Activated naive CD4-positive, alpha-beta T cell treated with anti-CD3 and anti-CD28 coated beads, Interleukin-2, amount 50 U/mL, for 72 hours (primary cell): ENCODE results near the gene OR10J5. TPM values are rescaled to one million over a fixed set of nuclear protein-coding genes. Genes with fewer than 3 reads are reported as not detected.
A peak's percentile ranks its signal among the peaks of the same experiment; 100 is the strongest.
"Not testable (repeated sequence)": the region's sequence is repeated elsewhere in the genome, so short reads cannot be mapped to it uniquely, and the experiment has no call there.

Experiments
- ATAC-seq, 2 donors: fragments of 150-1000 bp; cut with Tn5 transposase; 2 replicates each; pipeline ENCODE4 v1.10.0; 2021; ENCODE audit warnings: mild to moderate bottlenecking in 2 of 2, moderate library complexity in 2 of 2
- DNase-seq, 2 donors: peaks; one replicate each; pipeline ENCODE4 v3.0.0; 2021 to 2022; ENCODE audit warnings: low spot score in 2 of 2
- H3K27ac Mint-ChIP-seq, 2 donors: one replicate each; pipeline ENCODE4 v1.8.0; 2022; ENCODE audit warnings: mild to moderate bottlenecking in 2 of 2, mixed read lengths in 2 of 2
- H3K36me3 Mint-ChIP-seq, 2 donors: one replicate each; pipeline ENCODE4 v1.8.0; 2022; ENCODE audit warnings: mixed read lengths in 2 of 2
- H3K9me3 Mint-ChIP-seq, 2 donors: one replicate each; pipeline ENCODE4 v1.8.0; 2022; ENCODE audit warnings: mixed read lengths in 2 of 2
- total RNA-seq, 2 donors: library from RNA; stranded (reverse); gene quantifications; one replicate each; pipeline ENCODE4 v1.2.3, GENCODE V29; 2022

Gene OR10J5, protein sequence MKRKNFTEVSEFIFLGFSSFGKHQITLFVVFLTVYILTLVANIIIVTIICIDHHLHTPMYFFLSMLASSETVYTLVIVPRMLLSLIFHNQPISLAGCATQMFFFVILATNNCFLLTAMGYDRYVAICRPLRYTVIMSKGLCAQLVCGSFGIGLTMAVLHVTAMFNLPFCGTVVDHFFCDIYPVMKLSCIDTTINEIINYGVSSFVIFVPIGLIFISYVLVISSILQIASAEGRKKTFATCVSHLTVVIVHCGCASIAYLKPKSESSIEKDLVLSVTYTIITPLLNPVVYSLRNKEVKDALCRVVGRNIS
- not detected for total RNA-seq

DNA sequence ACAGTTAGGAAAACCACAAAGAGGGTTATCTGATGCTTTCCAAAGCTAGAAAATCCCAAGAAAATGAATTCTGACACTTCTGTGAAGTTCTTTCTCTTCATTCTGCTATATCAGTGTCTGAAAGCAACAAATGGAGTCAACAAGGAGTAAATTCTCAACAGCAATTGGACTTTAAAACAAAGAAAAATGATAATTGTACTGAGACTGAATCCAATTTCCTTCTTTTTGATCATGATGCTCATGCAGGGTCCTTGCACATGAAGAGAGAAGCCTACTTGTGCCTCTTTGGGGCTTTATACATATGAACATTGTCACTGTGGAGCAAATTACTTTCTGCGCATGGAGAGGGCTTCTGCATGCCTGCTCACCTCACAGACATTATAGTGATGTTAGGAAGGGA is at the start of gene OR10J5:
TSS of gene OR10J5 (minus strand) at position 101 of the 400 bp plus-strand sequence. CDS start at position 101, 0 bp downstream.
- H3K9me3 Mint-ChIP-seq, result peaks cover 5 to 9% of the 10 kb centered on the region in 2 donors
- H3K27ac Mint-ChIP-seq, result no peak within 1 kb of the TSS
- DNase-seq, result no peak
- ATAC-seq, result no peak
- peaks cover 0 to 3% of the 10 kb centered on the region in 2 donors for H3K36me3 Mint-ChIP-seq

DNA sequence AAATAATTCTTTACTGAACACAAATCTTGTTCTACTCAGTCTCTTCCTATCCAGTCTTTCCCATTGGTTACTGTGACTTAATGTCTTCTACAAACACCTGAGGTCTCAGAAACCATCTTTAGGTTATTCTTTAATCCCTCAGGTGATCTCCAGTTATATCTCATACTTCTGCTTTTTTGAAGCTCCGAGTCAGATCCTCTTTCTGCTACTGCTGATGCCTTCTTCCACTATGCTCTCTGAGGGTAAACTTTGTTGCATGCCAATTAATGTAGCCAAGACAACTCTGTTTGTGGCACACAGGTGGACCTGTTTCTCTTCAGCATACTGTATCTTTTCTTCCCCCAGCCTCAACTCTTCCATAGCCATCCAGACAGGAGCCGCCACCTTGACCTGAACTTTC is 48.7 kb upstream of the OR10J5 start:
- no peak overlapping the region for H3K27ac Mint-ChIP-seq
- no peaks in the 10 kb centered on the region for H3K36me3 Mint-ChIP-seq
- H3K9me3 Mint-ChIP-seq, result no peaks in the 10 kb centered on the region
- no peak for DNase-seq
- no peak for ATAC-seq

DNA sequence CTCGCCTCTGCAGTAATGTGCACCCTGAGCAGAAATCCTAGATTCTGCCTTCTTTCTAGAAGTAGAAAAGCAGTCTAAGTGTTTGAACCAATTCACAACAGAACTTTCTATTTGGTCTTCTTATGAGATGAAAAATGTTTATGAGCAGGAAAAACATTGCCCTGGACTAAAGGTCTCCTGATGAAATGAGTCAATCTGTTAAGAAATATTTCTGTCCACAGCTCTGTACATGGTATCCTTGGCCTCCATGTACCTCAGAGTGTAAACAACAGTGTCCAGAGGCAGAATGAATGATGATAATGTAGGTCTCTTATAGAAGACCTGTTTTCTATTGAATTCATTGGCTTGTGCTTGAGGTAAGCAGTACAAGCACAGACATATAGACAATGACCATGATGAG is 45.6 kb upstream of the OR10J5 start:
- ATAC-seq, result no peak
- Mint-ChIP-seq H3K9me3 (no peaks in the 10 kb centered on the region), H3K27ac (no peak overlapping the region), H3K36me3 (no peaks in the 10 kb centered on the region)
- no peak for DNase-seq

DNA sequence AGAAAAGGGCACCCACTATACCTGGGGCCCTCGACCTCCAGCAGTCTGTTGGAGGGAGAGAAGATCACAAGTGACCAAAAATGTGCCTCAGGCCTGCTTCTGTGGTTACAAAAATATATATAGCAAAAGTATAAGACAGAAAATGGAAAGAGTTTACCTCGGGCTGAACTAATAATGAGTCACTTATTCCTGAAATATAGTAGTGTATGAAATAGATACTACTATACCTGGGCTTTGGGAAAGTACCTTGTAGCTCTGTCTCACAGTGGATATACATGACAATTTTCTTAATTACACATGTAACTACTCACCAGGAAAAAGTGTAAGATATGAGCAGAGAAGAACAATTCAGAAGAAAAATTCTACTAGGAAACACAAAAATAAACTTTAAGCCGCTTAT is 44.5 kb upstream of the OR10J5 start:
- Mint-ChIP-seq H3K36me3 (no peaks in the 10 kb centered on the region), H3K9me3 (no peaks in the 10 kb centered on the region), H3K27ac (no peak overlapping the region)
- peak in 1 of 2 donors; percentile 58 for ATAC-seq
- no peak for DNase-seq

DNA sequence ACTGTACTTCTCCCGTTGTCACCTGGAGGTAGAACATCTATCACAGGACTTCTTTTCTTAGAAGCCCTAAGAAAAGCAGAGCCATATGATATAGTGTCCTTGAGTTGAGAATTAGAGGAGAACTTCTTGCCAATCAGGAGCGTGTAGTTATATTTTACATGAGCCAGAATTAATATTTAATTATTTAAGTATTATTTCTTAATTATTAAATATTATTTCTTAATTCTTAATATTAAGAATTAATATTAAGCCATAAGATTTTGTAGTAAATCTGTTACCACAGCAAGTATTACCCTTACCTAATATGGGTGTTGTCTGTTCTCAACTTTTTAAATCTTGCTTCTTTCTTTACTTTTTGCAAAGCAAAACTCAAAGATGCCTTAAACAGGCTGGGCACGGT is 41.6 kb upstream of the OR10J5 start:
- H3K27ac Mint-ChIP-seq, result no peak overlapping the region

DNA sequence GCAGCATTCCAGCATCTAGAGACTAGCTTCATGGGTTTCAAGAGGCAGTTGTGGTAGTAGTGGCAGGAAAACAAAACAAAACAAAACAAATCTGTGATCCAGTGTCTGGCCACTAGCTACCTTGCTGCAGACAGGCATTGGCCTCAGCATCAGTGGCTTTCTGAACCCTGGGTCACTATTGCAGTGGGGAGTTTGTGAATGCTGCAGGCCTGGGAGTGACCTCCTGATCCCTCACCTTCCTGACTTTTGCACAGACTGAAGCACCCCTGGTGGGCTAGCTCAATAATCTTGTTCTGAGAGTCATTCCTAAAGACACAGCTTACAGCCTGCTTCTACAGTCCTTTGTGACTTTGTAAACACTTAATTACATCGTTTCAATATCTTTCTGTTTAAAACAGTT is 26.9 kb upstream of the OR10J5 start:
- ATAC-seq (no peak), DNase-seq (no peak)
- no peak overlapping the region for H3K27ac Mint-ChIP-seq
- no peaks in the 10 kb centered on the region for H3K36me3 Mint-ChIP-seq
- no peaks in the 10 kb centered on the region for H3K9me3 Mint-ChIP-seq

More for the DNA sequence above, 41.6 kb upstream of the OR10J5 start:
- DNase-seq (no peak), ATAC-seq (no peak)
- Mint-ChIP-seq H3K9me3 (no peaks in the 10 kb centered on the region), H3K36me3 (no peaks in the 10 kb centered on the region)

DNA sequence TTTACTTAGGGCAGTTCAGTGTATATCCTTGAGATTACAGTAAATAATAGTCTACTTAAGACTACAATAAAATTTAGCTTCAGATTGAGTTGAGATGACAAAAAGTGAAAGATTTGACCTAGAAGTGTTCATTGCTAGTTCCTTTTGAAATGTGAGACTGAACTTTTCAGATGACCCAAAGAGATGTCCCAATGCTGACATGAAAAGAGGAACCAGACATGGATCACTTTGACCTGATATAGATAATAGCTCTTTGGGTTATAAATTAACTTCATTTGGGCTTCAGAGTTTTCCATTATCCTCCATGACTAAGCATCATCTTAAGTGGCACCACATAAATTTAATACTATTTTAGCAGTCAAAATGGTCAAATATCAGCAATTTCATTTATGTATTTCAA is 25.7 kb upstream of the OR10J5 start:
- Mint-ChIP-seq H3K27ac (no peak overlapping the region), H3K9me3 (no peaks in the 10 kb centered on the region), H3K36me3 (no peaks in the 10 kb centered on the region)
- ATAC-seq, result no peak
- DNase-seq, result no peak

DNA sequence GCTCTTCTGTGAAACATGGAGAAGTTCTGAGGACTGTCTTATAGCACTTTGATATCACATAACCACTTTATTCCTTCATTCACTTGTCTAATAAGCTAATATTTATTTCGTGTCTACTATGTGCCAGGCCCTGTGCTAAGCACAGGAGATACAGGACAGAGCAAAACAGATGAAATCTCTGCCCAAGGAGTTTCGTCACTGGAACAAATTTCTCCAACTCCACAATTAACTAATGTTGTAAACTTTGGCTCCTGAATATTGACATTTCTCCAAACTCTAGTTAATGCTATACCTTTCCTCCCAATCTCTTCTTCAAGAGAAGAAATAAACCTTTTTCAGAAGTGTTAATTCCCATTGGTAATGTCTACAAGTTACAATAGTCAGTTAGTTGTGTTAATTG is 24.8 kb upstream of the OR10J5 start:
- H3K27ac Mint-ChIP-seq, result no peak overlapping the region
- no peaks in the 10 kb centered on the region for H3K36me3 Mint-ChIP-seq
- DNase-seq (no peak), ATAC-seq (no peak)
- H3K9me3 Mint-ChIP-seq, result no peaks in the 10 kb centered on the region

DNA sequence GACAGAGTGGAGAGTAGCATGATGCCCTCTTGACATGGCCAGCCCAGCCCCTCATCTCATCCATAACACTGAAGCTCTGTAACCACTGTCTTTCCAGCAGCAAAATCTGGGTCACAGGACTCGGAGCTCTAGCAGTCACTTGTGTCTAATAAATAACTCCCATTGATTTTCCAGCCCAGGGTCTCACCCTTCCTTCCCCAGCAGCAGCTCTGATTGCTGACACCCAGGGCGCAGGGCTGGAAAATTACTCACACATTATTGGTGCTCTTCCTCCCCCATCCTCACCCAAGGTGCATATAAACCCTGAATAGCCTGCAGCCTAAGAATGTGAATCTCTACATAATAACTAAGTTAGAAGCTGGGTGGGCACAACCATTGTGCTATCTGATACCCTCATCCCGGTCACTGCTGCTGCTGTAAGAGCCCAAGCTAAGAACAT is 21.1 kb upstream of the OR10J5 start:
- H3K9me3 Mint-ChIP-seq, result peaks cover 0 to 5% of the 10 kb centered on the region in 2 donors
- no peak overlapping the region for H3K27ac Mint-ChIP-seq
- peaks cover 0 to 5% of the 10 kb centered on the region in 2 donors for H3K36me3 Mint-ChIP-seq
- no peak for ATAC-seq
- no peak for DNase-seq

DNA sequence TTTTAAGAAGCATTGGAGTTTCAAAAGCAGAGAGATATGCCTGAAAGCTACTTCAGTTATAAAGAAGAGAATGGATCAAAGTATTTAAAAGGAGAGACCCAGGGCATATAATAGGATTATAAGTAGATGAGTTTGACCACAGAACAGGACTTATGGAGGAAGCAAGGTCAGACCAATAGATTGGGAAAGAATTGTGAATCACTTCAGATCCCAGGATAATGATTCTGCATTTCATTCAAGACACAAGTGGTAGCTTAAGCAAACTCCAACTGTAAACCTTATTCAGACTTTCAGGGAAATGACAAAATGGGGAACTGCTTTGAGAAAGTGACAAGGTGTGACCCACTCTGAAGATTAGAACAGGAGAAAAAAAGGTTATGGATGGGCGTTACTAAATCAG is 18.9 kb upstream of the OR10J5 start:
- peaks cover 0 to 5% of the 10 kb centered on the region in 2 donors for H3K9me3 Mint-ChIP-seq
- DNase-seq, result no peak
- H3K36me3 Mint-ChIP-seq, result peaks cover 0 to 5% of the 10 kb centered on the region in 2 donors
- ATAC-seq, result no peak
- H3K27ac Mint-ChIP-seq, result no peak overlapping the region

DNA sequence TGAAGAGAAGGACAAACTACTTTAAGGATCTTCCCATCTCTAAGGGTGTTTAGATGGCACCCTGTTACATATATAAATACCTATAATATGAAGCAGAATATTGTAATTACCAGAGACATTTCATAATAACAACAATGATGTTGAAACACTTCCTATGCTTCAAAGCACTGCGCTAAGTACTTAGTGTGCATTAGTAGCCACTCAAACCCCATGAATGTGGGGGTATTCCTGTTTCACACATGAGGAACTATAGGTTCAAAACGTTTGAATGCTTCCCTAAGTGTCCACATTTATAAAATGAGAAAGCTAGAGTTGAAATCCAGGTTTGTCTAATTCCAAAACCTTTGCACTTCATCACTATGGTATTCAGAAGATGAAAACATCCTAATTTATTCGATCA is 18.5 kb upstream of the OR10J5 start:
- peaks cover 0 to 5% of the 10 kb centered on the region in 2 donors for H3K36me3 Mint-ChIP-seq
- H3K27ac Mint-ChIP-seq, result no peak overlapping the region
- no peak for DNase-seq
- ATAC-seq, result no peak
- peaks cover 0 to 5% of the 10 kb centered on the region in 2 donors for H3K9me3 Mint-ChIP-seq

DNA sequence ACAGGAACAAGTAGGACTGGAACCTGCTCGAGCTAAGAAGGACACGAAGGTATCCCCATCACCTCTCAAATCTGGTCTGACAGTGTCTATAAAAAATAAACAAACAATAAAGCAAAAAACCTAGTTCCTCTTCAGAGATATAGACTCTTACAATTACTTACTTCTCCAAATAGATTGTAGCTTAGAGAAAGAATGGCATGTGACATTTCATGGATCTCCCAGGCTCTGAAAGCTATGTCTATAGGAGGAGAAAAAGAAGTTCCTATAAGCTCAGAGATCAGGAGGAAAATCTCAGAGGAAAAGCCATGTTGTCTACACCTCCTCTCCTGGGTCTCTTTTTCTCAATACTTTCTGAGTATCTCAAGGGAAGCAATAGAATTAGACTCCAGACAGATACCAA is 12.3 kb upstream of the OR10J5 start:
- H3K9me3 Mint-ChIP-seq, result no peaks in the 10 kb centered on the region
- no peak for DNase-seq
- ATAC-seq, result no peak
- no peaks in the 10 kb centered on the region for H3K36me3 Mint-ChIP-seq
- no peak overlapping the region for H3K27ac Mint-ChIP-seq

DNA sequence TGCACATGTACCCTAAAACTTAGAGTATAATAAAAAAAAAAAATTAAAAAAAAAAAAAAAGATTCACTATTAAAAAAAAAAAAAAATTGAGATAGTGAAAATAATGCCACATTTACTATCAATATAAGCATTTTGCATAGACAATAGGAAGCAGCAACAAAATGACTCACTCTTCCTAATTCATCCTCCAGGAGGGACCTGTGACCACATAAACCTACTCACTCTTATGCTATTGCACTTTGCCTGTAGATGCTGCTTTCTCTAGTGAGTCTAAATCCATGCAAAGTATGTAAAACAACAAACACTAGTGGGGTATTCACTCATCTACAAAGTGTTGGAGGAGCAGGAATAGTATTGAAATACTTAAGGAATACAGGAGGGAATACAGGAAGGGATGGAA is 2.9 kb downstream of the OR10J5 start:
- Mint-ChIP-seq H3K9me3 (peaks cover 0 to 7% of the 10 kb centered on the region in 2 donors), H3K36me3 (no peaks in the 10 kb centered on the region), H3K27ac (no peak overlapping the region)
- DNase-seq, result no peak
- no peak for ATAC-seq

DNA sequence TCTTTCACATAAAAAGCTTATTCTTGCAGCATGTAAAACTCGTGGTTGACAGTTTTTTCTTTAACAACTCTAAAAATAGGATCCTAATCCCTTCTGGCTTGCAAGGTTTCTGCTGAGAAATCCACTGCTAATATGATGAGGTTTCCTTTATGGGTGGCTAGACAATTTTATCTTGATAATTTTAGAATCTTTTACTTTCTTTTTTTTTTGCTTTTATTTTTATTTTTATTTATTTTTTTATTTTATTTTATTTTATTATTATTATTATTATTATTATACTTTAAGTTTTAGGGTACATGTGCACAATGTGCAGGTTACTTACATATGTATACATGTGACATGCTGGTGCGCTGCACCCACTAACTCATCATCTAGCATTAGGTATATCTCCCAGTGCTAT is 11.0 kb downstream of the OR10J5 start:
- not testable (repeated sequence) for DNase-seq, H3K9me3 Mint-ChIP-seq, H3K27ac Mint-ChIP-seq, H3K36me3 Mint-ChIP-seq, ATAC-seq

DNA sequence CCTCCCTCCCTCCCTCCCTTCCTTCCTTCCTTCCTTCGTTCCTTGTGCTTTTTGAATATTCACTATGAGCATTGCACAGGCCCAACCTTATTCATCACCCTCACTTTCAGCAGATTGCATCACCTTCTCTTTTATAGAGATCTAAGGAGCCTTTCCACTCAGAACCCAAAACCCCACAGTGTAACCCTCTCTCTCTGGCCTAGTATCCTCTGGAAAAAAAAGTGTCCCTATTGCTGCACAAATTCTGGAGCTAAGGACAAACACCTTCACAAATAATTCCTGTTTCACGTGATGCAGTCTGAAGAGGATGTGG is 25.6 kb downstream of the OR10J5 start:
- DNase-seq, result no peak
- Mint-ChIP-seq H3K36me3 (peaks cover 9 to 17% of the 10 kb centered on the region in 2 donors), H3K27ac (no peak overlapping the region), H3K9me3 (peaks cover 10 to 17% of the 10 kb centered on the region in 2 donors)
- ATAC-seq, result no peak

DNA sequence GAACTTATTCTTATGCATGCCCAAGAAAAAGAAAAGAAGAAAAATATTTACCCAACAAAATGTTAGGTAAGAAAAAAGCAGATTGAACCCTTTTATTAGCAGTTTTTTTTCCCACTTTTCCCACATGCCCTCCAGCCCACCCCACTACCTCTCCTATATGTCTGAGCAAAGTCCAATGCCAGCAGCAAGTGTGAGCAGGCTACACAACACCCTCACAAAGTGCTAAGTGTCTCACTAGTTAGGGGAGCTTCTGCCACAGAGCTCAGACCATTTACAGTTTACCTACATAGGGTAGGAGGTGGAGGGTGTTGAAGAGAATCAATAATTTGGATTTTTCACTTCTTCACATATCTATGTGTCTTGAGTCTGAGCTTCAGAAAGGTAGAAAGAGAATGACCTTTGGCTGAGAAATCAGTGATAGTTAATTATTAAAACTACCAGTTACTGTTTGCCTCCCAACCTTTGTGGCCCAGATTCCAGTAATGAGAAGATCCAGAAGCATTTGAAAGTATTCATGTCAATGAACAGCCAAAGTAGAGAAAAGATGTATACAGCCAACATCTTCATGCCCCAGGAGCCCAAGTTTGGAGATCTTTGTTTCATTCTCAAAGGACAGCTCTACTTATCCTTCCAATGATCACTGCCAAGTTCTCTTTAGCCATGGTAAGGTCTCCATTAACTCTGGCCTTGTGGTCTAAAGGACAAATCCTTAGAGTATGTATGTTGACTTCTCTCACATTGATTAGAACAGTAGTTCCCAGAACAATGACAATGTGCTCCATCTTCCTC is 26.2 kb downstream of the OR10J5 start:
- ATAC-seq, result no peak
- DNase-seq, result no peak
- Mint-ChIP-seq H3K9me3 (peaks cover 10 to 17% of the 10 kb centered on the region in 2 donors), H3K36me3 (peaks cover 9 to 17% of the 10 kb centered on the region in 2 donors), H3K27ac (no peak overlapping the region)

DNA sequence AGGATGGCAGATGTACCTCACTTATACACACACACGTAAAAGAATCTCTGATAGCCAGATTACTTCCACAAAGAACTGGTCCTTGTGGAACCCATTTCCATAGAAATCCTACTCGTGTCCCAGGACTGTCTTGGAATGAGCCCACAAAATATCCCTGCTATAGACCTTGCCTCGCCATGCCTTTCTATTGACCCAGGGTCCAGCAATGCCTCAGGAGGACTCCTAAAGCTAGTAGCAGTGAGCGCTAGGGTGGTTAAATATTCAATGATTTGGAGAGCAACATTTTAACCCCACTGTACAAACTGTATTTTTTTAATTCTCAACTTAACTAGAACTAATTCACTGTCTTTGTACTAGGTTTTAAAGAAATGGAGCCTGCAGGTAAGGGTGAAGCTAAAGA is 26.9 kb downstream of the OR10J5 start:
- Mint-ChIP-seq H3K27ac (no peak overlapping the region), H3K9me3 (peaks cover 10 to 17% of the 10 kb centered on the region in 2 donors), H3K36me3 (peaks cover 9 to 17% of the 10 kb centered on the region in 2 donors)
- ATAC-seq (no peak), DNase-seq (no peak)

DNA sequence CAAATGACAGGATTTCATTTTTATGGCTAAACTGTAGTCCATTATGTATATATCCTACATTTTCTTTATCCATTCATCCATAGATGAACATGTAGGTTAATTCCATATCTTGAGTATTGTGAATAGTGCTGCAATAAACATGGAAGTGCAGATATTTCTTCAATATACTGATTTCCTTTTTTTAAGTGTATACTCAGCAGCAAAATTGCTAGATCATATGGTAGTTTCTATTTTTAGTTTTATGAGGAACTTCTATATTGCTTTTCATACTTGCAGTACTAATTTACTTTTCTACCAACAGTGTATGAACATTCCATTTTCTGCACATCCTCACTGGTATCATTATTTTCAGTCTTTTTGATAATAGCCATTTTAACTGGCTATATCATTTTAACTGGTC is 30.1 kb downstream of the OR10J5 start:
- ATAC-seq (no peak), DNase-seq (no peak)
- Mint-ChIP-seq H3K27ac (no peak overlapping the region), H3K36me3 (peaks cover 9 to 17% of the 10 kb centered on the region in 2 donors), H3K9me3 (peaks cover 10 to 22% of the 10 kb centered on the region in 2 donors)
